AG09309 (cell line): Measurements from ENCODE around the gene GJB1.

Experiments used
- DNase-seq: peaks from one replicate; pipeline ENCODE4 v3.0.0-alpha.2; 2010; ENCODE audit warnings: low read depth
- H3K4me3 ChIP-seq: 2 replicates; pipeline ENCODE4 v1.5.1; 2011; ENCODE audit warnings: mild to moderate bottlenecking, low read depth, low read length, moderate library complexity; ENCODE audit not compliant: control insufficient read depth
- TF ChIP-seq, protein P1 (sequence below): IDR thresholded peaks from 2 replicates; pipeline ENCODE4 v1.5.1; 2011; ENCODE audit warnings: mild to moderate bottlenecking, low read depth, low read length, inconsistent platforms; ENCODE audit not compliant: insufficient read depth, control insufficient read depth; ENCODE audit errors: missing control alignments

GJB1 gene

DNA sequence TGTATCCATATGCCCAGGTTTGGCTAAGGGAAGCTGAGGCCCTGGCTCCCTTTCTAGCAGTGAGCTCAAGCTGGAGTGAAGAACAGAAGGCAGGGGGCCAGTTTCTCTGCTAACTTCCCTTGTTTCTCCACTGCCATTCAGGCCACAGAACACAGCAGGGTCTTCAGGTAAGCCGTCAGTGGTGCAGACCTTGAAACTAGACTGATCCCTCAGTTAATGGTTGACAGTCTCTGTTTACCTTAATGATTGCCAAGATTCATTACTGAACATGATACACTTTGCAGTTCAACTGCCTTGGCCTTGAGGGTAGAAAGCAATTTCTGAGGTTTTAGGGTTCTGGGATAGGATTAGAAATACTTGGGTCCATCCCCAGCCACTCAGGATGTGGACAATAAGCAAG, 8.9 kb upstream of the GJB1 start:
- TF ChIP-seq, protein P1, sequence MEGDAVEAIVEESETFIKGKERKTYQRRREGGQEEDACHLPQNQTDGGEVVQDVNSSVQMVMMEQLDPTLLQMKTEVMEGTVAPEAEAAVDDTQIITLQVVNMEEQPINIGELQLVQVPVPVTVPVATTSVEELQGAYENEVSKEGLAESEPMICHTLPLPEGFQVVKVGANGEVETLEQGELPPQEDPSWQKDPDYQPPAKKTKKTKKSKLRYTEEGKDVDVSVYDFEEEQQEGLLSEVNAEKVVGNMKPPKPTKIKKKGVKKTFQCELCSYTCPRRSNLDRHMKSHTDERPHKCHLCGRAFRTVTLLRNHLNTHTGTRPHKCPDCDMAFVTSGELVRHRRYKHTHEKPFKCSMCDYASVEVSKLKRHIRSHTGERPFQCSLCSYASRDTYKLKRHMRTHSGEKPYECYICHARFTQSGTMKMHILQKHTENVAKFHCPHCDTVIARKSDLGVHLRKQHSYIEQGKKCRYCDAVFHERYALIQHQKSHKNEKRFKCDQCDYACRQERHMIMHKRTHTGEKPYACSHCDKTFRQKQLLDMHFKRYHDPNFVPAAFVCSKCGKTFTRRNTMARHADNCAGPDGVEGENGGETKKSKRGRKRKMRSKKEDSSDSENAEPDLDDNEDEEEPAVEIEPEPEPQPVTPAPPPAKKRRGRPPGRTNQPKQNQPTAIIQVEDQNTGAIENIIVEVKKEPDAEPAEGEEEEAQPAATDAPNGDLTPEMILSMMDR, result no peak
- no peak for DNase-seq
- no peak overlapping the region for H3K4me3 ChIP-seq

DNA sequence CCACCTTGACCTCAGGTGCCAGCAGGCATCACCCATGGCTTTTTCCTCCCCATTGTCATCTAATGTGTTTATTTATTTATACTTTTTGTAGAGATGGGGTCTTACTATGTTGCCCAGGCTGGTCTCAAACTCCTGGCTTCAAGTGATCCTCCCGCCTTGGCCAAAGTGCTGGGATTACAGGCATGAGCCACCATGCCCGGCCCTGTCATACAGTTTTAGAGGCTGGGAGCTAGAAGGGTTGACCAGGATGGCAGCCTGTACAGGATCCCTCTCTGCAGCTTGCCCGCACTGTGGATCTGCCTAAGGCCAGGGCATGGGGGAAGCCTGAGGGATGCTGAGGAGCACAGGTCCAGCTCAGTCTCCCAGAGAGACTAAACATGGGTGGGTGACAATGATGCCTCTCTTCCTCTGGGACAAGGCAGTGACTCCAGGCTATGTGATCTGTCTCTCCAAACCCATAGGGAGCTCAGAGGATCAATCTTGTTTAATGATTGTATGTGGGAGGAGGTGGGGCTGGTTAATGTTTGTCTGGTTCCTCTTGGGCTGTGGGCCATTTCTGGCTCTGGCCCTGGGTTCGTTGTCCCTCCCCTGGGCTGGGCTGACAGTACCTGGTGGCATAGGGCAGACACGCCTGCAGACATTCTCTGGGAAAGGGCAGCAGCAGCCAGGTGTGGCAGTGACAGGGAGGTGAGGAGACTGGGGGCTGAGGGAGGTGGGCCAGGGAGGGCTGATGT, 8.3 kb upstream of the GJB1 start:
- no peak for DNase-seq
- TF ChIP-seq, protein P1, result no peak
- H3K4me3 ChIP-seq, result no peak overlapping the region

DNA sequence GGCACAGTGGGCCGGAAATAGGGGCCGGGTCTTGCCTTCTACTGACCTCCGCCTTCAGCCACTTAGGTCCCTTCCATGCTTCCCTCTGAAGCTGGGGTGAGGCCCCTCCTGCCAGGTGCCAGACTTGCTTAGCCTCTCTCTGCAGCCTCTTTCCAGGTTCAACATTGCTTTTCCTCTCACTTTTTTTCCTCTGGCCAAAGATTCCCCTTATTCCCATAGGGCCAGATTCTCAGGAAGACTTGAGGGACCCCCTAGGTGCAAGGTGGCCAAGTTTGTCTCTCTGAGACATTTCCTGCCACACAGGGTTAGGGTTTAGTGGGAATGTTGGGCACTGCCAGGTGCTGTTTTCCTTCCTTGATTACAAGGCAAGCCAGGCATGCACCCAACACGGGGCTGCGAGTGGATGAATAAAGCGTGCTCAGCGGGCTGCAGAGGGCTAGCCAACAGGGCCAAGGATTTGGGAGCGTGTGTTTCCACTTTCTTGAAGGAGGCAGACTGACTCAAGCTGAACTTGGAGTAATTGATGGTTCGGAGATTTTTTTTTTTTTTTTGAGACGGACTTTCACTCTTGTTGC, 7.6 kb upstream of the GJB1 start:
- TF ChIP-seq, protein P1, result no peak
- DNase-seq, result no peak
- no peak overlapping the region for H3K4me3 ChIP-seq

- TF ChIP-seq, protein P1, result no peak
- DNase-seq, result no peak
- no peak overlapping the region for H3K4me3 ChIP-seq
Observed at GRCh38 chrX:71216485-71216884, 6.5 kb upstream of the GJB1 start.

GRCh38 chrX:71217298-71217697, 5.7 kb upstream of the GJB1 start:
- no peak for DNase-seq
- no peak overlapping the region for H3K4me3 ChIP-seq
- TF ChIP-seq, protein P1, result no peak

- TF ChIP-seq, protein P1, result no peak
- DNase-seq, result no peak
- H3K4me3 ChIP-seq, result no peak overlapping the region
Observed at GRCh38 chrX:71221145-71221544, 1.9 kb upstream of the GJB1 start.
